H9 (cell line): ENCODE data around the gene DUSP2. TPM values are rescaled to one million over a fixed set of nuclear protein-coding genes. Genes with fewer than 3 reads are reported as not detected.

Source experiments
- DNase-seq: peaks from one replicate; pipeline ENCODE4 v3.0.0-alpha.2; 2017
- H2AFZ ChIP-seq: one replicate; pipeline ENCODE4 v1.6.1; 2013; ENCODE audit warnings: mild to moderate bottlenecking, low read length, control low read depth, moderate library complexity
- H2AK5ac ChIP-seq: 2 replicates; pipeline ENCODE4 v1.6.1; 2013; ENCODE audit warnings: low read length, control low read depth, mixed read lengths; ENCODE audit not compliant: insufficient read length
- H2BK120ac ChIP-seq: one replicate; pipeline ENCODE4 v1.6.1; 2013; ENCODE audit warnings: low read depth, mild to moderate bottlenecking, low read length, control low read depth, inconsistent platforms; ENCODE audit not compliant: poor library complexity, severe bottlenecking
- H2BK12ac ChIP-seq: 2 replicates; pipeline ENCODE4 v1.6.1; 2013; ENCODE audit warnings: low read length, control low read depth, mixed read lengths, low read depth; ENCODE audit not compliant: insufficient read length
- H2BK15ac ChIP-seq: 2 replicates; pipeline ENCODE4 v1.6.1; 2013; ENCODE audit warnings: low read depth, low read length, control low read depth
- H2BK20ac ChIP-seq: one replicate; pipeline ENCODE4 v1.6.1; 2013; ENCODE audit warnings: low read depth, mild to moderate bottlenecking, low read length, control low read depth, inconsistent platforms; ENCODE audit not compliant: poor library complexity, severe bottlenecking
- H2BK5ac ChIP-seq: 2 replicates; pipeline ENCODE4 v1.6.1; 2013; ENCODE audit warnings: low read length, control low read depth, mixed read lengths; ENCODE audit not compliant: insufficient read length
- H3K14ac ChIP-seq: 2 replicates; pipeline ENCODE4 v1.6.1; 2013; ENCODE audit warnings: low read length, control low read depth; ENCODE audit not compliant: insufficient read depth
- H3K18ac ChIP-seq: 2 replicates; pipeline ENCODE4 v1.6.1; 2013; ENCODE audit warnings: low read depth, mild to moderate bottlenecking, mixed read lengths, low read length, control low read depth; ENCODE audit not compliant: insufficient read length
- H3K23ac ChIP-seq: 2 replicates; pipeline ENCODE4 v1.6.1; 2013; ENCODE audit warnings: low read length, control low read depth, mixed read lengths, low read depth; ENCODE audit not compliant: insufficient read length
- H3K23me2 ChIP-seq: 2 replicates; pipeline ENCODE4 v1.6.1; 2013; ENCODE audit warnings: low read depth, mild to moderate bottlenecking, mixed read lengths, low read length, control low read depth; ENCODE audit not compliant: insufficient read length, poor library complexity, severe bottlenecking
- H3K27ac ChIP-seq: 2 replicates; pipeline ENCODE4 v1.5.1; 2013; ENCODE audit warnings: low read length, control low read depth, mixed read lengths, low read depth; ENCODE audit not compliant: insufficient read length
- H3K27me3 ChIP-seq: 2 replicates; pipeline ENCODE4 v1.6.1; 2013; ENCODE audit warnings: low read length, control low read depth, inconsistent platforms; ENCODE audit not compliant: insufficient read depth
- H3K4ac ChIP-seq: 2 replicates; pipeline ENCODE4 v1.6.1; 2013; ENCODE audit warnings: low read depth, mild to moderate bottlenecking, control low read depth, inconsistent platforms, low read length, moderate library complexity
- H3K4me1 ChIP-seq: 2 replicates; pipeline ENCODE4 v1.6.1; 2013; ENCODE audit warnings: low read length, control low read depth, inconsistent platforms; ENCODE audit not compliant: insufficient read depth
- H3K4me2 ChIP-seq: 2 replicates; pipeline ENCODE4 v1.6.1; 2013; ENCODE audit warnings: low read length, control low read depth, mixed read lengths; ENCODE audit not compliant: insufficient read length, insufficient read depth
- H3K56ac ChIP-seq: 2 replicates; pipeline ENCODE4 v1.6.1; 2013; ENCODE audit warnings: low read depth, mild to moderate bottlenecking, mixed read lengths, low read length, control low read depth; ENCODE audit not compliant: insufficient read length
- H3K79me1 ChIP-seq: 2 replicates; pipeline ENCODE4 v1.6.1; 2013; ENCODE audit warnings: low read depth, mild to moderate bottlenecking, moderate library complexity, low read length, control low read depth, inconsistent platforms; ENCODE audit not compliant: insufficient read depth, poor library complexity, severe bottlenecking
- H3K79me2 ChIP-seq: 2 replicates; pipeline ENCODE4 v1.6.1; 2013; ENCODE audit warnings: low read length, control low read depth, inconsistent platforms; ENCODE audit not compliant: insufficient read depth
- H3K9ac ChIP-seq: 2 replicates; pipeline ENCODE4 v1.6.1; 2013; ENCODE audit warnings: low read length, control low read depth, mixed read lengths; ENCODE audit not compliant: insufficient read length; ENCODE audit errors: extremely low read depth
- H3K9me3 ChIP-seq: one replicate; pipeline ENCODE4 v1.6.1; 2013; ENCODE audit warnings: low read depth, low read length, inconsistent platforms; ENCODE audit not compliant: control insufficient read depth
- H3T11ph ChIP-seq: one replicate; pipeline ENCODE4 v1.6.1; 2013; ENCODE audit warnings: mild to moderate bottlenecking, low read length, control low read depth, inconsistent platforms
- H4K20me1 ChIP-seq: one replicate; pipeline ENCODE4 v1.6.1; 2013; ENCODE audit not compliant: control insufficient read depth, insufficient read length, insufficient read depth
- H4K5ac ChIP-seq: 2 replicates; pipeline ENCODE4 v1.6.1; 2013; ENCODE audit warnings: low read depth, mild to moderate bottlenecking, mixed read lengths, low read length, control low read depth; ENCODE audit not compliant: insufficient read length
- H4K8ac ChIP-seq: replicated peaks from 2 replicates; pipeline ENCODE4 v1.6.1; 2013; ENCODE audit warnings: low read length, control low read depth, mixed read lengths, low read depth; ENCODE audit not compliant: insufficient read length
- H4K91ac ChIP-seq: 2 replicates; pipeline ENCODE4 v1.6.1; 2013; ENCODE audit warnings: low read depth, mild to moderate bottlenecking, moderate library complexity, mixed read lengths, low read length, control low read depth; ENCODE audit not compliant: insufficient read length
- H3K27ac Mint-ChIP-seq, 3 experiments: 2 replicates in 2 of 3; 3 replicates in 1 of 3; pipeline ENCODE4 v1.8.0; 2020 to 2021; ENCODE audit warnings: mixed read lengths in 3 of 3, mild to moderate bottlenecking in 1 of 3, moderate library complexity in 1 of 3
- H3K27me3 Mint-ChIP-seq: 2 replicates; pipeline ENCODE4 v1.8.0; 2021; ENCODE audit warnings: low read depth, mild to moderate bottlenecking, moderate library complexity, mixed read lengths
- H3K36me3 Mint-ChIP-seq, 3 experiments: 2 replicates in 2 of 3; 3 replicates in 1 of 3; pipeline ENCODE4 v1.8.0; 2020 to 2021; ENCODE audit warnings: low read depth in 3 of 3, mixed read lengths in 3 of 3; ENCODE audit not compliant: insufficient read depth in 1 of 3
- H3K4me1 Mint-ChIP-seq, 2 experiments: 2 replicates each; pipeline ENCODE4 v1.8.0; 2020; ENCODE audit warnings: mixed read lengths in 2 of 2
- H3K4me3 Mint-ChIP-seq, 2 experiments: 2 replicates in 1 of 2; 3 replicates in 1 of 2; pipeline ENCODE4 v1.8.0; 2020 to 2021; ENCODE audit warnings: mild to moderate bottlenecking in 2 of 2, mixed read lengths in 2 of 2, moderate library complexity in 1 of 2
- H3K9me3 Mint-ChIP-seq, 2 experiments: 2 replicates in 1 of 2; 3 replicates in 1 of 2; pipeline ENCODE4 v1.8.0; 2020; ENCODE audit warnings: mild to moderate bottlenecking in 2 of 2, mixed read lengths in 2 of 2, moderate library complexity in 1 of 2
- WGBS: extraction: QIAGEN DNeasy Blood & Tissue Kit; methylation state at CpG from one replicate; pipeline ENCODE4 v1.1.7; 2013; ENCODE audit warnings: missing lambda C conversion rate, low lambda C conversion rate, mixed read lengths; ENCODE audit not compliant: insufficient read length; ENCODE audit errors: extremely low coverage; 5-methylcytosine and 5-hydroxymethylcytosine counted together
- long read RNA-seq: library from polyadenylated mRNA; unstranded; transcript quantifications from one replicate; pipeline ENCODE4 v2.0.0, GENCODE V29; 2020
- total RNA-seq: library from RNA; stranded (reverse); gene quantifications from 2 replicates; pipeline ENCODE4 v1.2.1, GENCODE V29; 2021
- TF ChIP-seq, protein P1 (sequence below): fragments of 200-600 bp; sonication (generic); conservative IDR thresholded peaks from 3 replicates; pipeline ENCODE4 v1.8.0; 2021; ENCODE audit warnings: antibody characterized with exemption, mild to moderate bottlenecking

Gene DUSP2, protein sequence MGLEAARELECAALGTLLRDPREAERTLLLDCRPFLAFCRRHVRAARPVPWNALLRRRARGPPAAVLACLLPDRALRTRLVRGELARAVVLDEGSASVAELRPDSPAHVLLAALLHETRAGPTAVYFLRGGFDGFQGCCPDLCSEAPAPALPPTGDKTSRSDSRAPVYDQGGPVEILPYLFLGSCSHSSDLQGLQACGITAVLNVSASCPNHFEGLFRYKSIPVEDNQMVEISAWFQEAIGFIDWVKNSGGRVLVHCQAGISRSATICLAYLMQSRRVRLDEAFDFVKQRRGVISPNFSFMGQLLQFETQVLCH
- 13.5 and 14.9 TPM in 2 replicates for total RNA-seq
- long read RNA-seq, transcript DUSP2-201 (4 exons, 1,688 nt), result major isoform, 17 of 19 reads
- long read RNA-seq, partial matches to known transcripts, result 2 of 19 reads
- long read RNA-seq, other reads (novel, unspliced or antisense), result 0 of 19 reads

DNA sequence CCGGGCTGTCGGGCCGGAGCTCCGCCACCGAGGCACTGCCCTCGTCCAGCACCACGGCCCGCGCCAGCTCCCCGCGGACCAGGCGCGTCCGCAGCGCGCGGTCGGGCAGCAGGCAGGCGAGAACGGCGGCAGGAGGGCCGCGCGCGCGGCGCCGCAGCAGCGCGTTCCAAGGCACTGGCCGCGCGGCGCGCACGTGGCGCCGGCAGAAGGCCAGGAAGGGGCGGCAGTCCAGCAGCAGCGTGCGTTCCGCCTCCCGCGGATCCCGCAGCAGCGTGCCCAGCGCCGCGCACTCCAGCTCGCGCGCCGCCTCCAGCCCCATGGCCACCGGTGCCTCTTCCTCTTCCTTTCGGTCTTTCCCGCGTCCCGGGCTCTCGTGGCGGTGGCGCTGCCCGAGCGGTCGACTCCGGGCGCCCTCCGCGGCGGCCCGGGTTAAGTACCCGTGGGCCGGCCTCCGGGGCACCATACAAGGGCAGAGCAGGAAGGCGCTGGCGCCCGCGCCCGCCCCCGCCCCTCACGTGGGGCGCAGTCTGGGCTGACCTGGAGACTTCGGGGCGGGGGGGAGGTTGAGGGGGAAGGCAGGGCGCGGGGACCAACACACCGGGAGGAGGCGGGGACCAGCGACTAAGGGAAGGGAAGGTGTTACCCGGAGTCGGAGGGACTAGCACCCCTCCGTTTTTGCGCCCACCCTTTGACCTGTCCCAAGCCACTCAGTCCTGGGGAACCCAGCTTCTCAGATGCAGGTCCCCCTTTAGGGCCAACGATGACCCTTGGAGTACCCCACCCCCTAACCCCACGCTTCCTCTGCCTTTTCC is at the start of gene DUSP2:
TSS of gene DUSP2 (minus strand) at position 405 of the 812 bp plus-strand sequence. CDS start at position 319, 86 bp downstream.
- Histone ChIP-seq H3K79me2 (no peaks in the 10 kb centered on the region), H2AK5ac (no peak within 1 kb of the TSS), H2BK20ac (no peak within 1 kb of the TSS), H3K27me3 (no peaks in the 10 kb centered on the region; the same call in 1 of the 2 replicates), H3K27ac (no peak within 1 kb of the TSS), H3K4me2 (peak within 1 kb of the TSS; percentile 45), H3K4me1 (no peaks in the 10 kb centered on the region; the same call in 1 of the 2 replicates), H3K9ac (no peak within 1 kb of the TSS), H2BK12ac (no peak within 1 kb of the TSS), H2BK15ac (no peak within 1 kb of the TSS), H4K5ac (no peak within 1 kb of the TSS), H3K56ac (no peak within 1 kb of the TSS), H3K23me2 (peaks cover 6% of the 10 kb centered on the region), H4K8ac (no peak within 1 kb of the TSS), H3K18ac (peak within 1 kb of the TSS; percentile 66), H3K9me3 (no peaks in the 10 kb centered on the region), H3K4ac (no peak within 1 kb of the TSS), H2BK120ac (no peak within 1 kb of the TSS), H2AFZ (no peak within 1 kb of the TSS), H3K79me1 (no peaks in the 10 kb centered on the region), H3T11ph (no peak within 1 kb of the TSS), H3K14ac (peak within 1 kb of the TSS; percentile 86), H3K23ac (no peak within 1 kb of the TSS), H4K20me1 (no peaks in the 10 kb centered on the region), H2BK5ac (no peak within 1 kb of the TSS), H4K91ac (no peak within 1 kb of the TSS)
- Mint-ChIP-seq H3K27me3 (peaks cover 40% of the 10 kb centered on the region), H3K4me1 (peaks cover 20 to 41% of the 10 kb centered on the region in 2 experiments), H3K4me3 (peak within 1 kb of the TSS; percentile 83 to 88), H3K36me3 (peaks cover 0 to 18% (median 0%) of the 10 kb centered on the region in 3 experiments; a peak in 2 of 7 replicates), H3K9me3 (no peaks in the 10 kb centered on the region), H3K27ac (no peak within 1 kb of the TSS; a peak in 1 of 7 replicates)
- TF ChIP-seq, protein P1, sequence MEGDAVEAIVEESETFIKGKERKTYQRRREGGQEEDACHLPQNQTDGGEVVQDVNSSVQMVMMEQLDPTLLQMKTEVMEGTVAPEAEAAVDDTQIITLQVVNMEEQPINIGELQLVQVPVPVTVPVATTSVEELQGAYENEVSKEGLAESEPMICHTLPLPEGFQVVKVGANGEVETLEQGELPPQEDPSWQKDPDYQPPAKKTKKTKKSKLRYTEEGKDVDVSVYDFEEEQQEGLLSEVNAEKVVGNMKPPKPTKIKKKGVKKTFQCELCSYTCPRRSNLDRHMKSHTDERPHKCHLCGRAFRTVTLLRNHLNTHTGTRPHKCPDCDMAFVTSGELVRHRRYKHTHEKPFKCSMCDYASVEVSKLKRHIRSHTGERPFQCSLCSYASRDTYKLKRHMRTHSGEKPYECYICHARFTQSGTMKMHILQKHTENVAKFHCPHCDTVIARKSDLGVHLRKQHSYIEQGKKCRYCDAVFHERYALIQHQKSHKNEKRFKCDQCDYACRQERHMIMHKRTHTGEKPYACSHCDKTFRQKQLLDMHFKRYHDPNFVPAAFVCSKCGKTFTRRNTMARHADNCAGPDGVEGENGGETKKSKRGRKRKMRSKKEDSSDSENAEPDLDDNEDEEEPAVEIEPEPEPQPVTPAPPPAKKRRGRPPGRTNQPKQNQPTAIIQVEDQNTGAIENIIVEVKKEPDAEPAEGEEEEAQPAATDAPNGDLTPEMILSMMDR, result no peak
- WGBS, result no CpG with 5 or more reads among the region's 94 CpGs
- peak; percentile 72 for DNase-seq
